ENCODE measurements around the gene ASAP3. TPM values are rescaled to one million over a fixed set of nuclear protein-coding genes. Genes with fewer than 3 reads are reported as not detected.

The ASAP3 gene
- total and polyA plus RNA-seq, 9 of the 15 experiments (the other 6 are each of a cell fraction or from before 2014, with no cell fraction given), result 1.7 to 31.2 (median 17.4) TPM

- no peak for TF ChIP-seq PBX2 (CRISPR knock-in tag; IDR thresholded peaks at IDR 0.05; ENCODE audit: low read depth)
- no peak for TF ChIP-seq PBX2 (tag; conservative IDR thresholded peaks at IDR 0.05; ENCODE audit: low read depth)
- TF ChIP-seq CBX8 (IDR thresholded peaks at IDR 0.05; ENCODE audit: borderline replicate concordance, extremely low read depth, low read depth, low read length, poor library complexity, severe bottlenecking), result no peak
- no peak for TF ChIP-seq NFE2L1 (tag; IDR thresholded peaks at IDR 0.05; ENCODE audit: borderline replicate concordance, low read depth)
- TF ChIP-seq ERF (CRISPR knock-in tag; IDR thresholded peaks at IDR 0.05), result no peak
- no peak for TF ChIP-seq DIDO1 (tag; IDR thresholded peaks at IDR 0.05; ENCODE audit: low read depth)
- no peak for TF ChIP-seq POU5F1 (IDR thresholded peaks at IDR 0.05; ENCODE audit: borderline replicate concordance, low read depth, low read length, partially characterized antibody)
- 0 out of 2 replicates have a peak, but pooled peaks have one; percentile 5 for TF ChIP-seq MTA3 (IDR thresholded peaks at IDR 0.05; ENCODE audit: borderline replicate concordance)
- no peak for TF ChIP-seq AFF1 (IDR thresholded peaks at IDR 0.05; ENCODE audit: low read depth in 1 of 2, partially characterized antibody in 2 of 2)
- peak in 1 of 2 experiments; percentile 64 for TF ChIP-seq E2F6 (IDR thresholded peaks at IDR 0.05; ENCODE audit: borderline replicate concordance in 1 of 2, extremely low read depth in 1 of 2, insufficient read depth in 1 of 2, insufficient read length in 1 of 2, low read depth in 1 of 2, low read length in 1 of 2, poor library complexity in 1 of 2, severe bottlenecking in 1 of 2)
- peak; percentile 39; the same call in 1 of the 2 replicates for TF ChIP-seq L3MBTL2 (IDR thresholded peaks at IDR 0.05)
- TF ChIP-seq FOS (IDR thresholded peaks at IDR 0.05; ENCODE audit: extremely low read depth, insufficient read length), result no peak
- peak; percentile 59; the same call in 1 of the 2 replicates for TF ChIP-seq TFAP4 (CRISPR knock-in tag; IDR thresholded peaks at IDR 0.05; ENCODE audit: borderline replicate concordance)
- no peak for TF ChIP-seq ZNF41 (CRISPR knock-in tag; conservative IDR thresholded peaks at IDR 0.05)
Measured at GRCh38 chr1:23483321-23484252, at the start of gene ASAP3 (continued).
